Glutamatergic neuron (in vitro differentiated cells): ENCODE measurements around the gene PTPDC1. TPM values are rescaled to one million over a fixed set of nuclear protein-coding genes. Genes with fewer than 3 reads are reported as not detected.

ENCODE experiments used
- DNase-seq: peaks from one replicate; pipeline ENCODE4 v3.0.0; 2022
- H3K27ac Mint-ChIP-seq: one replicate; pipeline ENCODE4 v1.8.0; 2020; ENCODE audit warnings: mild to moderate bottlenecking, mixed read lengths, inconsistent platforms; ENCODE audit not compliant: unreplicated experiment
- H3K27me3 Mint-ChIP-seq: one replicate; pipeline ENCODE4 v1.8.0; 2020; ENCODE audit warnings: mild to moderate bottlenecking, moderate library complexity, mixed read lengths, inconsistent platforms; ENCODE audit not compliant: unreplicated experiment
- H3K36me3 Mint-ChIP-seq: one replicate; pipeline ENCODE4 v1.8.0; 2020; ENCODE audit warnings: mild to moderate bottlenecking, mixed read lengths, inconsistent platforms; ENCODE audit not compliant: unreplicated experiment
- H3K4me1 Mint-ChIP-seq: one replicate; pipeline ENCODE4 v1.8.0; 2020; ENCODE audit warnings: mild to moderate bottlenecking, low read depth, mixed read lengths, inconsistent platforms; ENCODE audit not compliant: unreplicated experiment
- H3K4me3 Mint-ChIP-seq: one replicate; pipeline ENCODE4 v1.8.0; 2020; ENCODE audit warnings: mild to moderate bottlenecking, mixed read lengths, inconsistent platforms; ENCODE audit not compliant: unreplicated experiment
- H3K9me3 Mint-ChIP-seq: one replicate; pipeline ENCODE4 v1.8.0; 2020; ENCODE audit warnings: mild to moderate bottlenecking, moderate library complexity, mixed read lengths, inconsistent platforms; ENCODE audit not compliant: unreplicated experiment
- CTCF ChIP-seq: fragments of 200-600 bp; sonication (generic); IDR thresholded peaks from one replicate; pipeline ENCODE4 v1.5.0; 2021; ENCODE audit not compliant: partially characterized antibody, unreplicated experiment
- long read RNA-seq: library from polyadenylated mRNA; unstranded; transcript quantifications from one replicate; pipeline ENCODE4 v2.0.0, GENCODE V29; 2020; ENCODE audit not compliant: unreplicated experiment
- total RNA-seq: library from RNA; stranded (reverse); fragmentation: NEBNext Ultra II Directional; extraction: Animal tissue kit (Norgen Biotek cat#: 25700); gene quantifications from one replicate; pipeline ENCODE4 v1.2.1, GENCODE V29; 2021; ENCODE audit not compliant: unreplicated experiment

The PTPDC1 gene
- total RNA-seq, result 9.7 TPM
- long read RNA-seq, partial matches to known transcripts, result 0 of 1 reads
- long read RNA-seq, other reads (novel, unspliced or antisense), result 1 of 1 reads

GRCh38 chr9:94084314-94084713 lies at the start of gene PTPDC1:
PTPDC1 (plus strand) TSS chr9:94084464; CDS start chr9:94084531, 67 bp downstream.
- H3K4me3 Mint-ChIP-seq, result peak within 1 kb of the TSS; percentile 35
- H3K4me1 Mint-ChIP-seq, result peaks cover 1% of the 10 kb centered on the region
- no peak within 1 kb of the TSS for H3K27ac Mint-ChIP-seq

GRCh38 chr9:94034511-94034910 lies 49.8 kb upstream of the PTPDC1 start:
- Mint-ChIP-seq H3K4me1 (peaks cover under 1% of the 10 kb centered on the region), H3K27ac (no peak overlapping the region), H3K9me3 (peaks cover 4% of the 10 kb centered on the region), H3K36me3 (no peaks in the 10 kb centered on the region), H3K27me3 (peaks cover 3% of the 10 kb centered on the region), H3K4me3 (no peak overlapping the region)
- no peak for DNase-seq
- no peak for TF ChIP-seq CTCF

More at GRCh38 chr9:94084314-94084713, at the start of gene PTPDC1:
- Mint-ChIP-seq H3K9me3 (no peaks in the 10 kb centered on the region), H3K36me3 (no peaks in the 10 kb centered on the region), H3K27me3 (no peaks in the 10 kb centered on the region)
- no peak for TF ChIP-seq CTCF
- peak; percentile 38 for DNase-seq

DNA sequence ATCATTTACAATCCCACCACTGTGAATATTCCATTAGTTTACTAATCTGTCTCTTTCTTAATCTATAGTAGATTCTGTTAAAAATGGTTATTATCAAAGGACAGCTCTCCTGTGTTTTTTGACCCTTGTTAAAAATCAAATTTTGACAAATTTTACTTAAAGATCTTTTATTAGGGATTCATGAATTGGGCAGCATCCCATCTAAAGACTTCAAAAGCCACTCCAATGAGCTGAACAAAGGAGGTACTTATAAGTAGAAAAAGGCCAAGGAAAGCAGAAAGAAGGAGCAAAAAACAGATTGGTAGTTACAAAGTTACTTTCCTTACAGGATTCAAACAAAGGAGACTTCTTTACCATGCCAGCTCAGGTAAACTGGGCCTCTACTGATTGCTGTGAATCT lies 44.5 kb upstream of the PTPDC1 start:
- H3K4me1 Mint-ChIP-seq, result no peaks in the 10 kb centered on the region
- no peaks in the 10 kb centered on the region for H3K36me3 Mint-ChIP-seq
- no peaks in the 10 kb centered on the region for H3K9me3 Mint-ChIP-seq
- no peak overlapping the region for H3K27ac Mint-ChIP-seq
- H3K4me3 Mint-ChIP-seq, result no peak overlapping the region
- DNase-seq, result no peak
- no peak for TF ChIP-seq CTCF
- peaks cover 1% of the 10 kb centered on the region for H3K27me3 Mint-ChIP-seq

DNA sequence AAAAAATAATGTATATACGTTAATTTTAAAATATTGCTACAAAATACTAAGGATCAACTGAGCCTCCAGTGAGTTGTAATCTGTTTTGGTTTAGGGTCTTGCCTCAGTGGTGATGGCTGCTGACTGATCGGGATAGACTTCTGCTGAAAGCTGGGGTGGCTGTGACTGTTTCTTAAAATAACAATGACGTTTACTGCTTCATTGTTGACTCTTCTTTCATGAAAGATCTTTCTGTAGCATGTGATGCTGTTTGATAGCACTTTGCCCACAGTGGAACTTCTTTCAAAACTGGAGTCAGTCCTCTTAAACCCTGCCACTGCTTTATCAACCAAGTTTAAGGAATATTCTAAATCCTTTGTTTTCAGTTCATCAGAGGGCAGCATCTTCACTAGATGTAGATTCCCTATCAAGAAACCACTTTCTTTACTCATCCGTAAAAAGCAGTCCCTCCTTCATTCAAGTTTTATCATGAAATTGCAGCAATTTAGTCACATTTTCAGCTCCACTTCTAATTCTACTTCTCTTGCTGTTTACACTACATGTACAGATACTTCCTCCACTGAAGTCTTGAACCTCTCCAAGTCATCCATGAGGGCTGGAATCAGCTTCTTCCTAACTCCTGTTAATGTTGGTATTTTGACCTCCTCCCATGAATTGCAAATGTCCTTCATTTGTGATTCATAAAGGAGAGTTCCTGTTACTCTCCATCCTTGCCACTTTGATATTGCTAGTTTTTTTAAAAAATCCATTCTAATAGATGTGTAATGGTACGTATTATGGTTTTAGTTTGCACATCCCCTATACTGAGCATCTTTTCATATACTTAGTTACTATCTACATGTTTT lies 41.5 kb upstream of the PTPDC1 start:
- Mint-ChIP-seq H3K9me3 (no peaks in the 10 kb centered on the region), H3K27me3 (peaks cover 1% of the 10 kb centered on the region), H3K4me3 (no peak overlapping the region), H3K36me3 (no peaks in the 10 kb centered on the region), H3K27ac (no peak overlapping the region), H3K4me1 (no peaks in the 10 kb centered on the region)
- no peak for DNase-seq
- no peak for TF ChIP-seq CTCF

GRCh38 chr9:94054716-94055115 lies 29.5 kb upstream of the PTPDC1 start:
- no peaks in the 10 kb centered on the region for H3K27me3 Mint-ChIP-seq
- no peak overlapping the region for H3K27ac Mint-ChIP-seq
- no peak for TF ChIP-seq CTCF
- H3K36me3 Mint-ChIP-seq, result peaks cover 15% of the 10 kb centered on the region
- no peak for DNase-seq
- no peaks in the 10 kb centered on the region for H3K4me1 Mint-ChIP-seq
- H3K9me3 Mint-ChIP-seq, result no peaks in the 10 kb centered on the region
- H3K4me3 Mint-ChIP-seq, result no peak overlapping the region
